Upper lobe of left lung (tissue), 6 donors: Measurements from ENCODE around the gene LPAR2. TPM values are rescaled to one million over a fixed set of nuclear protein-coding genes. Genes with fewer than 3 reads are reported as not detected.

Source experiments
- ATAC-seq, 2 donors: fragments of 200-7000 bp; cut with Tn5 transposase; one replicate each; pipeline ENCODE4 v1.9.1; 2022; ENCODE audit warnings: mild to moderate bottlenecking in 2 of 2, moderate library complexity in 2 of 2; ENCODE audit not compliant: low FRiP score in 2 of 2
- DNase-seq, 2 donors: peaks; one replicate each; pipeline ENCODE4 v3.0.0-alpha.2; 2019 to 2020
- H3K27ac ChIP-seq, 4 donors: fragments of 200-600 bp; sonication (generic); one replicate each; pipeline ENCODE4 v1.5.1; 2016 to 2019
- H3K27me3 ChIP-seq, 4 donors: fragments of 200-600 bp; sonication (generic); one replicate each; pipeline ENCODE4 v1.5.1; 2017 to 2019
- H3K36me3 ChIP-seq, 4 donors: fragments of 200-600 bp; sonication (generic); one replicate each; pipeline ENCODE4 v1.5.1; 2016 to 2019
- H3K4me1 ChIP-seq, 4 donors: fragments of 200-600 bp; sonication (generic); one replicate each; pipeline ENCODE4 v1.5.1; 2018 to 2019
- H3K4me3 ChIP-seq, 4 donors: fragments of 200-600 bp; sonication (generic); one replicate each; pipeline ENCODE4 v1.5.1; 2017 to 2019; ENCODE audit warnings: mild to moderate bottlenecking in 2 of 4, moderate library complexity in 1 of 4
- H3K9me3 ChIP-seq, 4 donors: fragments of 200-600 bp; sonication (generic); one replicate each; pipeline ENCODE4 v1.5.1; 2018 to 2019
- EP300 ChIP-seq, 4 donors: sonication (generic); formaldehyde crosslinking; IDR thresholded peaks; one replicate each; pipeline ENCODE4 v1.5.1; 2017; ENCODE audit warnings: antibody characterized with exemption in 4 of 4, control low read depth in 2 of 4
- POLR2A ChIP-seq, 4 donors: fragments of 450-650 bp; IDR thresholded peaks; one replicate each; pipeline ENCODE4 v1.5.1; 2016 to 2017; ENCODE audit warnings: antibody characterized with exemption in 4 of 4, mild to moderate bottlenecking in 2 of 4
- POLR2AphosphoS5 ChIP-seq, 2 donors: sonication (generic); formaldehyde crosslinking; IDR thresholded peaks; one replicate each; pipeline ENCODE4 v1.5.1; 2017; ENCODE audit warnings: antibody characterized with exemption in 2 of 2
- WGBS, 2 donors: methylation state at CpG; one replicate each; pipeline ENCODE4 v1.1.5; 2017 to 2018; 5-methylcytosine and 5-hydroxymethylcytosine counted together
- total RNA-seq, 6 donors: library from RNA; depleted of rRNA in 4 of 6; stranded (reverse); fragments of >200 nt in 4 of 6; gene quantifications; one replicate each; pipeline versions ENCODE4 v1.1.0 to v1.2.1, GENCODE V29; 2016 to 2021
- TF ChIP-seq, protein P1 (sequence below), 6 experiments: fragments of 450-650 bp in 4 of 6; fragments of 200-600 bp in 2 of 6; sonication (generic) in 2 of 6; IDR thresholded peaks; one replicate each; pipeline ENCODE4 v1.5.1; 2016 to 2019; ENCODE audit warnings: antibody characterized with exemption in 6 of 6
- donor health status: DM: no; HTN: no; CAD: no; lungs with moderate emphysema.
- donor health status: DM: no; HTN: yes; CAD: no; lungs with severe emphysema.

Gene LPAR2
- total RNA-seq, 6 donors from 2014 or later: 16.4 to 51.3 (median 24.1) TPM

DNA sequence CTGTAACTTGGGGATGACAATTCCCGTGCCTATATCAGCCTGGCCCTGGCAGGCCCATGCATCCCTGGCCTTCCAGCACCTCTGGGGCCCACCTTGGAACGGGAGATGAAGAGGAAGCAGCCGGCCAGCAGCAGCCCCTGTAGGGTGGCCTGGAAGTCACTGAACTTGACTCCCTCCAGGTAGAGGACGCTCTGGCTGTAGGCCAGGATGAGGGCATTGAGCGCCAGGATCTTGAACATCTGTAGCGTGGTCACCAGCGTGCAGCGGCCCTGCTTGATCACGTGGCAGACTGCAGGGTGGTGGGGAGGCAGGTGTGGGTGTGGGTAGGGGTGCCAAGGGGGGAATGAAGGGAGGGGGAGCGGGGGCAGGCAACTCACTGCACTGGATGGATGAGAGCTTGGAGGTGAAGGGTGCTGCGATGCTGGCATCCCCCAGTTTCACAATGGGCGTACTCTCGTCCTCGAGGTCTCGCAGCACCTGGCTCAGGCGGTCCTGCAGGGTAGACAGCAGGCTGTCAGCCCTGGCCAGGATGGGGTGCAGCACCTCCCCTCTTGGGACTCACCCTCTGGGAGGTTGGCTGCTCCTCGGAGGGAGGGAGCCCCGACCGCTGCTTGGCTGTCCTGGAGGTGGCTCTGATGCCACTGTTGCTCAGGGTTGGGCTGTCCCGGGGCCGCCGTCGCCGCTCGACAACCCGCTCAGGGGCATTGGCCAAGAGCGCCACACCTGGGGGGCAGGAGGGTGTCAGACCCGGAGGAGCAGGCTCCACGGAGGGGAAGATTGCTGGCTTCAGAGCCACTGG is 19.2 kb upstream of the LPAR2 start:
- Histone ChIP-seq H3K27ac (no peak overlapping the region), H3K4me1 (peaks cover 7 to 17% (median 8%) of the 10 kb centered on the region in 4 donors), H3K9me3 (no peaks in the 10 kb centered on the region), H3K27me3 (no peaks in the 10 kb centered on the region), H3K4me3 (no peak overlapping the region), H3K36me3 (peaks cover 25 to 73% (median 65%) of the 10 kb centered on the region in 4 donors)
- TF ChIP-seq EP300 (IDR thresholded peaks at IDR 0.05) (no peak), POLR2AphosphoS5 (IDR thresholded peaks at IDR 0.05) (no peak), POLR2A (IDR thresholded peaks at IDR 0.05) (no peak)
- TF ChIP-seq, protein P1, sequence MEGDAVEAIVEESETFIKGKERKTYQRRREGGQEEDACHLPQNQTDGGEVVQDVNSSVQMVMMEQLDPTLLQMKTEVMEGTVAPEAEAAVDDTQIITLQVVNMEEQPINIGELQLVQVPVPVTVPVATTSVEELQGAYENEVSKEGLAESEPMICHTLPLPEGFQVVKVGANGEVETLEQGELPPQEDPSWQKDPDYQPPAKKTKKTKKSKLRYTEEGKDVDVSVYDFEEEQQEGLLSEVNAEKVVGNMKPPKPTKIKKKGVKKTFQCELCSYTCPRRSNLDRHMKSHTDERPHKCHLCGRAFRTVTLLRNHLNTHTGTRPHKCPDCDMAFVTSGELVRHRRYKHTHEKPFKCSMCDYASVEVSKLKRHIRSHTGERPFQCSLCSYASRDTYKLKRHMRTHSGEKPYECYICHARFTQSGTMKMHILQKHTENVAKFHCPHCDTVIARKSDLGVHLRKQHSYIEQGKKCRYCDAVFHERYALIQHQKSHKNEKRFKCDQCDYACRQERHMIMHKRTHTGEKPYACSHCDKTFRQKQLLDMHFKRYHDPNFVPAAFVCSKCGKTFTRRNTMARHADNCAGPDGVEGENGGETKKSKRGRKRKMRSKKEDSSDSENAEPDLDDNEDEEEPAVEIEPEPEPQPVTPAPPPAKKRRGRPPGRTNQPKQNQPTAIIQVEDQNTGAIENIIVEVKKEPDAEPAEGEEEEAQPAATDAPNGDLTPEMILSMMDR (IDR thresholded peaks at IDR 0.05): no peak
- DNase-seq (peak in 1 of 2 donors; percentile 77), ATAC-seq (no peak)
- WGBS, 2 donors: 93 to 95% methylated on average over 7 to 19 of the region's 29 CpGs

GRCh38 chr19:19645233-19645870 is 17.3 kb upstream of the LPAR2 start:
- DNase-seq (peak in 1 of 2 donors; percentile 65), ATAC-seq (no peak)
- Histone ChIP-seq H3K27ac (no peak overlapping the region), H3K27me3 (no peaks in the 10 kb centered on the region), H3K4me3 (no peak overlapping the region), H3K9me3 (no peaks in the 10 kb centered on the region), H3K36me3 (peaks cover 21 to 57% (median 50%) of the 10 kb centered on the region in 4 donors), H3K4me1 (peaks cover 8 to 24% (median 11%) of the 10 kb centered on the region in 4 donors)
- TF ChIP-seq POLR2AphosphoS5 (IDR thresholded peaks at IDR 0.05) (no peak), POLR2A (IDR thresholded peaks at IDR 0.05) (no peak), EP300 (IDR thresholded peaks at IDR 0.05) (no peak)
- TF ChIP-seq, protein P1 (IDR thresholded peaks at IDR 0.05): no peak
- WGBS, 2 donors: 89 to 92% methylated on average over 11 to 15 of the region's 17 CpGs

DNA sequence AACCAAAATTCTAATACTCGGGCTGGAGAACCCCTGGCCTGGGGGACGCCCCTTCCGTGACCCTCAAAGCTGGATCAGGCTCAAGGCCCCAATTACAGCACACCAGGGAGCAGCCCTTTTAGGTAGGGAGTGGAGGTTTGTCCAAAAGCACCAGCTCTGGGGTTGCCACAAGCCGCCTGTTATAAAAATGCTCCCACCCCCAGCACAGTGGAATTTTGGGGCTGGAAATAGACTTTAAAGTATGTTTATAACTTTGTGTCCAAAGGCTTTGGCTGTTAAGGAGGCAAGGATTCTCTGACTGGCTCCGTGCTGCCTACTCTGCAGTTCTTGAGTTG is 16.0 kb upstream of the LPAR2 start:
- ATAC-seq (no peak), DNase-seq (no peak)
- TF ChIP-seq POLR2AphosphoS5 (IDR thresholded peaks at IDR 0.05) (no peak), POLR2A (IDR thresholded peaks at IDR 0.05) (no peak)
- peak overlapping the region in 3 of 4 donors; percentile 79 to 99 (median 83) for H3K4me3 ChIP-seq
- WGBS, 2 donors: 10 to 28% methylated on average over 1 to 5 of the region's 5 CpGs
- H3K36me3 ChIP-seq: peaks cover 21 to 54% (median 40%) of the 10 kb centered on the region in 4 donors
- H3K9me3 ChIP-seq: no peaks in the 10 kb centered on the region
- H3K27ac ChIP-seq: peak overlapping the region; percentile 83 to 93 (median 91)
- H3K27me3 ChIP-seq: no peaks in the 10 kb centered on the region
- peaks cover 8 to 24% (median 11%) of the 10 kb centered on the region in 4 donors for H3K4me1 ChIP-seq

DNA sequence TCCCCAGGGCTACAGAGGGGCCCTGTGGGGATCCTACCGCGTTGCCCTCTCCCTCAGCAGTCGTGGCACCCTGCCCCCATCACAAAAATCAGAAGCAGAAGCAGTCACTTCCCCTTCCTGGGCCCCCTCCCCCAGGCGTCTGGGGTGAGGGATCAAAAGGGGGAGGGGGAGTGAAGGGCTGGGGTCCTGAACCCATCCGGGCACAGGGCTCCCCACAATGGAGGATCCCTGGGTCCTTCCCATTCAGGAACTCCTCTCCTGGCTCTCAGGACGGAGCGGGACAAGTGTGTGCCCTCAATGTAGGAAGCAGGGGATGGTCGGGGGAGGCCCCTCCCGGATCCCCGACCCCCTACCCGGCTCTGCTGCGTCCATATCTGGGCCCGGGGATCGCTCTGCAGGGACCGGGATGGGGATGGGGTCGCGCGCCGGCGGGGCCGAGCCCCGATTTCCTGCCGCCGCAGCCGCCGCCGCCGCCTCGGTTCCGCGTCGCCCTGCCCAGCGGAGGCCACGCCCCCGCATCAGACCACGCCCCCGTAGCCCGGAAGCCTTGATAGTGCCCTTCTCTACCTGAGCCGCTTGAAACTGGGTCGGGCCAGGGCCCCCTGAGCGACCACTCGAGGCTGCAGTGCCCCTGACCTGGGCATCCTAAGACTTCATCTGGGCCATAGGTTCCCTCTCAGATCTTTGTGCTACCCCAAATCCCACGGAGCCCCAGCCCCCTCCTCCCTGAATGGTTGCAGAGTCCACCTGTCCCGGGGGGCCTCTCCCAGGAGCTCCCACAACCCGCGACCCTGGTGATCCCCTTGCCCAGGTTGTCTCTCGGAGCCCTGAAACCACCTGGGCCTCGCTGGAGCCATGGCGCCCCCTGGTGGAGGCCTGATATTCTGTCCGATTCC is 15.4 kb upstream of the LPAR2 start, which contains the start of gene GMIP:
Gene GMIP, minus strand, starts transcription at position 500 of the 896 bp plus-strand sequence. Its CDS starts 128 bp downstream, at position 372.
- TF ChIP-seq, protein P1 (IDR thresholded peaks at IDR 0.05): peak; percentile 78 to 87 (median 84)
- TF ChIP-seq POLR2A (IDR thresholded peaks at IDR 0.05) (peak; percentile 14 to 88 (median 64)), EP300 (IDR thresholded peaks at IDR 0.05) (no peak), POLR2AphosphoS5 (IDR thresholded peaks at IDR 0.05) (peak in 1 of 2 donors; percentile 42)
- DNase-seq (peak; percentile 87 to 98), ATAC-seq (peak; percentile 80 to 94)
- 0% methylated on average over 1 to 21 of the region's 50 CpGs for WGBS, 2 donors
- Histone ChIP-seq H3K9me3 (no peaks in the 10 kb centered on the region), H3K27me3 (no peaks in the 10 kb centered on the region), H3K36me3 (peaks cover 21 to 52% (median 40%) of the 10 kb centered on the region in 4 donors), H3K4me3 (peak within 1 kb of the TSS; percentile 79 to 99 (median 90)), H3K4me1 (peaks cover 8 to 24% (median 11%) of the 10 kb centered on the region in 4 donors), H3K27ac (peak within 1 kb of the TSS; percentile 83 to 93 (median 91))
